Stimulated activated effector memory CD8-positive, alpha-beta T cell treated with anti-CD3 and anti-CD28 coated beads, Interleukin-12 subunit alpha, Interleukin-12 subunit beta, amount 100 ng/mL, for 72 hours (primary cell): ENCODE results near the gene CRY2.
A peak's percentile ranks its signal among the peaks of the same experiment; 100 is the strongest.

Experiments used
- ATAC-seq: fragments of 150-1000 bp; cut with Tn5 transposase; 2 replicates; pipeline ENCODE4 v1.10.0; 2021
- DNase-seq, 2 donors: peaks; one replicate each; pipeline ENCODE4 v3.0.0; 2021 to 2022; ENCODE audit warnings: low spot score in 2 of 2
- H3K27ac Mint-ChIP-seq: one replicate; pipeline ENCODE4 v1.8.0; 2022; ENCODE audit warnings: mild to moderate bottlenecking, mixed read lengths
- H3K36me3 Mint-ChIP-seq: one replicate; pipeline ENCODE4 v1.8.0; 2022; ENCODE audit warnings: mild to moderate bottlenecking, mixed read lengths
- H3K4me1 Mint-ChIP-seq: one replicate; pipeline ENCODE4 v1.8.0; 2022; ENCODE audit warnings: mixed read lengths
- H3K4me3 Mint-ChIP-seq: one replicate; pipeline ENCODE4 v1.8.0; 2022; ENCODE audit warnings: mild to moderate bottlenecking, mixed read lengths
- H3K9me3 Mint-ChIP-seq: one replicate; pipeline ENCODE4 v1.8.0; 2022; ENCODE audit warnings: mixed read lengths

CRY2 gene

DNA sequence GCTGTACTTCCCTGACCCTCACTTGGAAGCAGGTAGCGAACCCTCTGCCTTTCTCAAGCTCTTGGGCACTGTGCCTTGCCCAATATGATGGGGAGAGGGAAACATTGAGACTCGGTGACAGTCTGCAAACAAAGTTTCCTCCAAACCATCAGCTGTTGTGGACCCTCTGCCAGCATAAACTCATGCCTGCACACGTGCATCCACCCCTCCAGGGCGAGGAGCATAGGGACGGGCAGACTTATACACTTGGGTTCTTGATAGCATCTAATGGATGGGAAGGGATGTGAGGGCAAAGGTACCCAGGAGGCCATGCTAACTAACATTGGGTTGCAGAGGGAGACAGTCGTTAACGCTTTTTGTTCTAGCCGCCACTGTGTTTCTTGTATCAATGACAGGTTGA lies 29.9 kb downstream of the CRY2 start:
- ATAC-seq (no peak), DNase-seq (no peak)
- Mint-ChIP-seq H3K4me1 (no peaks in the 10 kb centered on the region), H3K4me3 (no peak overlapping the region), H3K9me3 (no peaks in the 10 kb centered on the region), H3K36me3 (peaks cover 54% of the 10 kb centered on the region), H3K27ac (no peak overlapping the region)

DNA sequence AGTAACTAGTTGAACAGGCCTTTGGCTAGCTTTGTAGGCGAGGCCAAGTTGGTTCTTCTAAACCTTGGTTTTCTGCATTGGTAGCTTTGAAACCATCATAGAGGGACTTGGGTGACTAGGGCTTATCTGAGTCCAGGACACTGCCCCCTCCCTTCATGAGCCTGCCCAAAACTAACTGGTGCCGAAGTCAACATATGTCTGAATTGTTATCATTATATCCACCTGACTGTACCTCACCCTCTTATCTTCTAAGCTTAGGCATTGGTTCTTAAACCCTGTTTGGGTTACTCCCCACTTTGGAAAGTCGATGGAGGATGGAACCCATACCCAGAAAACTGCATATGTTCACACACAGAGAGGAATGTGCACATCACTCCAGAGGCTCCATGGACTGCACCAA lies 30.6 kb downstream of the CRY2 start:
- Mint-ChIP-seq H3K27ac (no peak overlapping the region), H3K9me3 (no peaks in the 10 kb centered on the region), H3K4me3 (no peak overlapping the region), H3K36me3 (peaks cover 47% of the 10 kb centered on the region), H3K4me1 (no peaks in the 10 kb centered on the region)
- DNase-seq (no peak), ATAC-seq (no peak)

DNA sequence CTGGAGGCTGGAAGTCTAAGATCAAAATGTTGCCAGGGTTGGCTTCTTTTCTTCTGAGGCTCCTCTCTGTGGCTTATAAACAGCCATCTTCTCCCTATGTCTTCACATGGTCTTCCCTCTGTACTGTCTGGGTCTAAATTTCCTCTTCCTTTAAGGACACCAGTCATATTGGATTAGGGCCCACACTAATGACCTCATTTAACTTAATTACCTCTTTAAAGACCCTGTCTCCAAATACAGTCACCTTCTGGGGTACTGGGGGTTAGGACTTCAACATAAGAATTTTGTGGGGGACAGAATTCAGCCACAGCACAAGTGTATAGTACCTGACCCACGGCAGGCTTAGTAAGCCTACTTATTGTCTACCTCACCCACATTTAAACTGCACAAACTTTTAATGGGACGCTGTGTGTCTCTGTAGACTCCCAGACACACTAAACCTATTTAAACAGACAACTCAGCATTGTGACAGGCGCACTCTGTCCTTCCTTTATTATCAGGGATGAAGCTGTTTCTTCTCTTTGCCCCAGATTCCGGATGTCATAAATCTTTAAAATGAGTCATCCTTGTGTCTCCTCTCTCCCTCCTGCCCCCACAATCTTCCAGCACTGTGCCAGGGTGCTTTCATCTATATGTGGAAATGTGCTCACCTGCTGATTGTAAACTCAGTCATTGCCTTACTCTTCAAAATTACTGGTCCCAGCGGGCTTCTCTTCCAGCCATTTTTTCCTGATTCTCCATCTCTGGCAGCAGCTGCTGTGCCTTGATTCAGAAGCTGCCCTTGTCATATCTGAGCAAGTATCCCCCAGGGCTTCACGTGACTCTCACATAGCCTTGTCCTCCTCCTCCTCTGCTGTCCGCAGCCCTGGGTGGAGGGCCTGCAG lies 32.8 kb downstream of the CRY2 start:
- Mint-ChIP-seq H3K36me3 (peaks cover 37% of the 10 kb centered on the region), H3K9me3 (no peaks in the 10 kb centered on the region), H3K27ac (peak overlapping the region; percentile 4), H3K4me1 (peaks cover 14% of the 10 kb centered on the region), H3K4me3 (no peak overlapping the region)
- ATAC-seq (no peak), DNase-seq (no peak)

DNA sequence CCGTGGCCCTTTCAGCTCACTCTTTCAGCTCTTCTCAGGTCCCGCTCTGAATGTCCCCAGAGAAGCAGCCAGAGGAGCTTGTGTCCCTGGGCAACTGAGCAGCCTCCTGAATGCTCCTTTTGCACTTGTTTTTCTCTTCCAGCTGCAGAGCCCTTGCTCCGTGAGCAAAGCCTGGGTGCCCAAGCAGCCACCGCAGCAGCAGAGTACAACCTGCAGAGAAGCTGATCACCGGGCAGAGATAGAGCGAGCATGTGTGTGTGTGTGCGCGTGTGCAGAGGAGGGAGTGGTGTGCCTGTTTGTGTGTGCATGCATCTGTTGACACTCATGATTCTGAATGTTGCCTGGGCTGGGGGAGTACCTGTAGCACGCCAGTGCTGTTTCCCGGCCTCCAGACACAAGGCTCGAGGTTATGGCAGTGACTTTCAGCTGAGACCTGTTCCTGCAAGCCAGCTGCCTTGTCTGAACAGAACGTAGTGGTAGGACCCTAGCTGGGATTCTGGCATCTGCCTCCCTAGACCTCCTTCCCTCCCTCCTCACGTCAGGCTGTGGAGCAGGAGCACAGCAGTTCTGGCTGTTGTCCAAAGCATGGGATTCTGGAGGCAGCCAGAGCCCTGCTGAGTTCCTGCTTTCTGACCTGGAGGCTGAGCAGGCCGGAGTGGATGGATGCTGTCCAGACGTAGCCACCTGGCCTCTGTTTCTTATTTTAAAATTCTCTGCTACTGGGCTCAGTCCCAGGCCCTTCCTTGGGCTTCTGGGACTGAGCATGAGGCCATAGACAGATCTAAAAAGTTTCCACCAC lies 33.7 kb downstream of the CRY2 start:
- H3K9me3 Mint-ChIP-seq: no peaks in the 10 kb centered on the region
- peaks cover 33% of the 10 kb centered on the region for H3K36me3 Mint-ChIP-seq
- H3K27ac Mint-ChIP-seq: peak overlapping the region; percentile 4
- H3K4me1 Mint-ChIP-seq: peaks cover 18% of the 10 kb centered on the region
- DNase-seq (no peak), ATAC-seq (no peak)
- no peak overlapping the region for H3K4me3 Mint-ChIP-seq

- ATAC-seq (no peak), DNase-seq (no peak)
- Mint-ChIP-seq H3K4me3 (no peak overlapping the region), H3K27ac (no peak overlapping the region), H3K4me1 (peaks cover 18% of the 10 kb centered on the region), H3K36me3 (peaks cover 29% of the 10 kb centered on the region), H3K9me3 (no peaks in the 10 kb centered on the region)
These were observed 34.6 kb downstream of the CRY2 start for GRCh38 chr11:45881708-45882368.

- H3K9me3 Mint-ChIP-seq: no peaks in the 10 kb centered on the region
- H3K4me1 Mint-ChIP-seq: peaks cover 18% of the 10 kb centered on the region
- DNase-seq: no peak
- no peak for ATAC-seq
- H3K4me3 Mint-ChIP-seq: peak overlapping the region; percentile 43
- peaks cover 21% of the 10 kb centered on the region for H3K36me3 Mint-ChIP-seq
- no peak overlapping the region for H3K27ac Mint-ChIP-seq
These were observed 37.4 kb downstream of the CRY2 start for GRCh38 chr11:45884596-45885185.

- peaks cover 18% of the 10 kb centered on the region for H3K4me1 Mint-ChIP-seq
- no peaks in the 10 kb centered on the region for H3K9me3 Mint-ChIP-seq
- H3K4me3 Mint-ChIP-seq: peak within 1 kb of the TSS; percentile 43
- peak; percentile 72 for ATAC-seq
- H3K27ac Mint-ChIP-seq: no peak within 1 kb of the TSS
- H3K36me3 Mint-ChIP-seq: peaks cover 17% of the 10 kb centered on the region
- DNase-seq: peak; percentile 58 to 76
These were observed 38.1 kb downstream of the CRY2 start, which contains the start of gene MAPK8IP1 for GRCh38 chr11:45885274-45885920. TSS of gene MAPK8IP1 (plus strand) at chr11:45885651. CDS start at chr11:45885821, 170 bp downstream.

- Mint-ChIP-seq H3K27ac (no peak overlapping the region), H3K4me3 (peak overlapping the region; percentile 43), H3K9me3 (no peaks in the 10 kb centered on the region), H3K36me3 (peaks cover 9% of the 10 kb centered on the region), H3K4me1 (peaks cover 18% of the 10 kb centered on the region)
- no peak for DNase-seq
- ATAC-seq: no peak
These were observed 38.8 kb downstream of the CRY2 start for GRCh38 chr11:45885921-45886721.

DNA sequence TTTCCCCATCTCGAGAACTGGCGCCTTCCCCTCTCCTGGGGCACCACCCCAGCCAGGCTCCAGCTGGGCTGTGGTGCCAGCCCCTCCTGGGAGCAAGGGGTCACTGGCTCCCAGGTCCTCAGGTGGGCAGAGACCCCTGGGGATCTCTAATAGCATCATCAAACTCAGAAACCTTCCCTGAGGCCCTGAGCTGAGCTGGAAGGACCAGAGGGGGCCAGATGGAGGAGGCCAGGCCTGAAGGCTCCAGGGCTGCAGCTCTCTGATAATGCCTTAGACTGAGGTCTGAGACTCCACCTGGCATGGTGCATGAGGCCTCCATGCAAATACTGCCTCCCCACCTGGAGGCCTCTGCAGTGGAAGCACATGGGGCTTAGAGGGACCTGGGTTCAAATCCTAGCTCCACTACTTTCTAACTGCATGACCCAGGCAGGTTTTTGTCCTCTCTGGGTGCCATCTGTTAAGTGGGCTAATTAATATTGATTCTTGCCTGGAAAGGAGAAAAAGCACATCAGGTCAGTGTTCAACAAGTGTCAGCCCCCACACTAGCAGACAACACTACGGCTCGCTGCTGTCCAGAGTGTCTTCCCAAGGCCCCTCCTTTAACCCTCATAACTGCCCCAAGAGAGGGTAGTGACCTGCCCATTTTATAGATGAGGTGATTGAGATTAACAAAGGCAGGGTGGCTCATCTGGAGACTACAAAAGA lies 39.7 kb downstream of the CRY2 start:
- H3K36me3 Mint-ChIP-seq: peaks cover 9% of the 10 kb centered on the region
- ATAC-seq (no peak), DNase-seq (no peak)
- H3K9me3 Mint-ChIP-seq: no peaks in the 10 kb centered on the region
- H3K4me3 Mint-ChIP-seq: peak overlapping the region; percentile 9
- H3K27ac Mint-ChIP-seq: no peak overlapping the region
- H3K4me1 Mint-ChIP-seq: peaks cover 18% of the 10 kb centered on the region

DNA sequence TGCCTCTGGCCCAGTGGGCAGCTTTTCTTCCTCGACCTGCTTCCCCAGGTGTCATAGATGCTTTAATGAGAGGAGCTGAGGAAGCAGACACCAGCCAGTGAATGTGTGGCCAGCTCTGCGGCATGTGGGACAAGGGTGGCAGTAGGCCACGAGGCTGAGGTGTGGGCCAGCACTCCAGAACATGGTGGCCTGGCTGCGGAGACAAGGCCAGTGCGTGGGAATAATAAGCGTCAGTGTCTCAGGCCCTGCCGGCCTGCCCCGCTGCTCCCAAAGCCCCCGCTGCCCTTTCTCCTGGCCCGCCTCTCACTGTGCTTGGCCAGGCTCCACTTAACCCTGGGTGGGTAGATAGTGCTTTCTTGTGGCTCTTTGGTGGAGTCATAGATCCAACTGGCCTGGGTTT lies 40.3 kb downstream of the CRY2 start:
- Mint-ChIP-seq H3K4me3 (peak overlapping the region; percentile 9), H3K9me3 (no peaks in the 10 kb centered on the region), H3K27ac (no peak overlapping the region), H3K36me3 (peaks cover 9% of the 10 kb centered on the region), H3K4me1 (peaks cover 18% of the 10 kb centered on the region)
- ATAC-seq (no peak), DNase-seq (no peak)

DNA sequence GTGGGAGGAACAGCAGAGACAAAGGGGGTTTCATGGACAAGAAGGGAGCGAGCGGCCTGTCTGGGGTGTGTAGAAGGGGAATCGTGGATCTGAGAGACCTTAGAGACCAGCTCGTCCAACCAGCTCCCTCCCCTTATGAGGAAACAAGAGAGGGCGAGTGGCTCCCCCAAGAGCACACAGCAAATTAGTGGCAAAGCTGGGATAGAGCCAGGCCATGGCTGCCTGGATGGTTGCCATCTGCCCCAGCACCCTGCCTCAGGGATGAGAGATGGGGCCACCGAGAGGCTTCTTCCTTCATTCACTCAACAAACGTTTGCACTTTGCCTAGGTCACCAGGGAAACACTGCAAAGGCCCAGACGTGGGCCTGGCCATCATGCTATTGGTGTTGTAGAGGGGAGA lies 42.3 kb downstream of the CRY2 start:
- DNase-seq (no peak), ATAC-seq (no peak)
- H3K9me3 Mint-ChIP-seq: no peaks in the 10 kb centered on the region

GRCh38 chr11:45889966-45890365 lies 42.7 kb downstream of the CRY2 start:
- Mint-ChIP-seq H3K9me3 (no peaks in the 10 kb centered on the region), H3K36me3 (peaks cover 2% of the 10 kb centered on the region), H3K4me1 (peaks cover 5% of the 10 kb centered on the region), H3K27ac (peak overlapping the region; percentile 50), H3K4me3 (no peak overlapping the region)
- DNase-seq (no peak), ATAC-seq (no peak)

More for the DNA sequence above, 42.3 kb downstream of the CRY2 start:
- H3K4me3 Mint-ChIP-seq: no peak overlapping the region
- H3K36me3 Mint-ChIP-seq: peaks cover 6% of the 10 kb centered on the region
- H3K27ac Mint-ChIP-seq: no peak overlapping the region
- peaks cover 9% of the 10 kb centered on the region for H3K4me1 Mint-ChIP-seq

- DNase-seq (no peak), ATAC-seq (no peak)
- Mint-ChIP-seq H3K36me3 (no peaks in the 10 kb centered on the region), H3K9me3 (no peaks in the 10 kb centered on the region), H3K27ac (no peak overlapping the region), H3K4me1 (no peaks in the 10 kb centered on the region), H3K4me3 (no peak overlapping the region)
These were observed 43.7 kb downstream of the CRY2 start for GRCh38 chr11:45890886-45891550.
